Stromal cell of bone marrow (primary cell): ENCODE data around the gene KDM5B.
"Not testable (repeated sequence)": the region's sequence is repeated elsewhere in the genome, so short reads cannot be mapped to it uniquely, and the experiment has no call there.

Experiments
- DNase-seq: peaks from one replicate; pipeline ENCODE4 v3.0.0-alpha.2; 2012; ENCODE audit warnings: low read depth

KDM5B gene

GRCh38 chr1:202812176-202813026, 4.2 kb upstream of the KDM5B start:
- no peak for DNase-seq

GRCh38 chr1:202811296-202812175, 3.3 kb upstream of the KDM5B start:
- DNase-seq, result no peak

GRCh38 chr1:202810615-202811295, 2.5 kb upstream of the KDM5B start, which contains the start of gene PCAT6:
Gene PCAT6, plus strand, starts transcription at chr1:202810954.
- peak; percentile 90 for DNase-seq

GRCh38 chr1:202810193-202810614, 2.0 kb upstream of the KDM5B start:
- no peak for DNase-seq

- DNase-seq, result no peak
Measured at GRCh38 chr1:202809597-202810159, 1.5 kb upstream of the KDM5B start.

GRCh38 chr1:202807451-202807925, 733 bp downstream of the KDM5B start:
- DNase-seq, result no peak

- DNase-seq, result no peak
Measured at GRCh38 chr1:202806845-202807450, 1.3 kb downstream of the KDM5B start.

GRCh38 chr1:202805886-202806844, 2.1 kb downstream of the KDM5B start:
- DNase-seq, result no peak

GRCh38 chr1:202804126-202804525, 4.1 kb downstream of the KDM5B start:
- DNase-seq, result no peak

- DNase-seq, result peak; percentile 25
Measured at GRCh38 chr1:202802998-202803932, 5.0 kb downstream of the KDM5B start.

- DNase-seq, result no peak
Measured at GRCh38 chr1:202802034-202802433, 6.2 kb downstream of the KDM5B start.

- DNase-seq, result no peak
Measured at GRCh38 chr1:202801175-202801574, 7.0 kb downstream of the KDM5B start.

GRCh38 chr1:202800742-202801141, 7.5 kb downstream of the KDM5B start:
- no peak for DNase-seq

GRCh38 chr1:202798792-202799331, 9.4 kb downstream of the KDM5B start:
- DNase-seq, result no peak

- DNase-seq, result no peak
Measured at GRCh38 chr1:202798260-202798659, 10.0 kb downstream of the KDM5B start.

- DNase-seq, result no peak
Measured at GRCh38 chr1:202796670-202797069, 11.6 kb downstream of the KDM5B start.

- not testable (repeated sequence) for DNase-seq
Measured at GRCh38 chr1:202794931-202795330, 13.3 kb downstream of the KDM5B start.

GRCh38 chr1:202794051-202794740, 14.0 kb downstream of the KDM5B start:
- DNase-seq, result no peak
